Measurements from ENCODE around the gene ZNF324. TPM values are rescaled to one million over a fixed set of nuclear protein-coding genes. Genes with fewer than 3 reads are reported as not detected.

The ZNF324 gene
- polyA plus RNA-seq, 1 donor (not counting 4 experiments of a cell fraction or from before 2014, with no cell fraction given), result 5.0 TPM

- H3K4me2 ChIP-seq (ENCODE audit: control insufficient read depth, extremely low read depth, insufficient read depth, low read depth, low read length), result peak overlapping the region; percentile 94
- peak overlapping the region; percentile 78 for H2AFZ ChIP-seq (ENCODE audit: control insufficient read depth, low read length)
- dilution Hi-C loops (cut with MboI; ENCODE audit: extremely low pct_ligation_motif_present, low sequenced_read_pairs), result no loop called here
- peaks cover 5 to 12% of the 10 kb centered on the region in 2 experiments for H3K36me3 ChIP-seq (ENCODE audit: control insufficient read depth in 2 of 2, extremely low read depth in 1 of 2, insufficient read depth in 2 of 2, low read length in 2 of 2)
- H3K27ac ChIP-seq (ENCODE audit: control insufficient read depth, insufficient read depth, low read length), result peak overlapping the region; percentile 85
- no peaks in the 10 kb centered on the region for H3K9me3 ChIP-seq (ENCODE audit: control insufficient read depth, low read depth, low read length)
- H3K9ac ChIP-seq (ENCODE audit: control insufficient read depth, extremely low read depth, insufficient read depth, low read length), result peak overlapping the region; percentile 91
- H3K27me3 ChIP-seq (ENCODE audit: control insufficient read depth, extremely low read depth, insufficient read depth, low read length), result no peaks in the 10 kb centered on the region
- DNase-seq (ENCODE audit: low read depth, low spot score), result no peak
- peak overlapping the region; percentile 74 to 87 (median 85) for H3K4me3 ChIP-seq (ENCODE audit: control insufficient read depth in 2 of 3, extremely low read depth in 1 of 3, insufficient read depth in 2 of 3, low read depth in 1 of 3, low read length in 3 of 3)
- H3K9me1 ChIP-seq (ENCODE audit: control insufficient read depth, extremely low read depth, insufficient read depth, low read length), result no peaks in the 10 kb centered on the region
- no peaks in the 10 kb centered on the region for H4K20me1 ChIP-seq (ENCODE audit: control insufficient read depth, extremely low read depth, insufficient read depth, low read length)
- H3K79me2 ChIP-seq (ENCODE audit: control insufficient read depth, insufficient read depth, low read length), result peaks cover 47% of the 10 kb centered on the region
- TF ChIP-seq EZH2 (IDR thresholded peaks at IDR 0.05; ENCODE audit: low read length), result no peak
- peak; percentile 72 to 75 (median 75) for TF ChIP-seq CTCF (optimal IDR thresholded peaks at IDR 0.05 in 1 of 3, IDR thresholded peaks at IDR 0.05 in 1 of 3, conservative IDR thresholded peaks at IDR 0.05 in 1 of 3; ENCODE audit: extremely low read depth in 1 of 3, insufficient read depth in 2 of 3, low read length in 3 of 3)
- peaks cover 20% of the 10 kb centered on the region for H3K4me1 ChIP-seq (ENCODE audit: control insufficient read depth, extremely low read depth, insufficient read depth, low read length)
- FAIRE-seq, result no peak
These were observed 52.1 kb downstream of the ZNF324 start for GRCh38 chr19:58519087-58519354.

GRCh38 chr19:58519355-58520256 is 52.7 kb downstream of the ZNF324 start, which contains the start of gene ZBTB45:
Gene ZBTB45 (minus strand): TSS chr19:58519810. CDS start chr19:58517673, 2,137 bp downstream.
- peak; percentile 83 for DNase-seq (ENCODE audit: low read depth, low spot score)
- H3K27me3 ChIP-seq (ENCODE audit: control insufficient read depth, extremely low read depth, insufficient read depth, low read length), result no peaks in the 10 kb centered on the region
- TF ChIP-seq EZH2 (IDR thresholded peaks at IDR 0.05; ENCODE audit: low read length) (no peak), CTCF (optimal IDR thresholded peaks at IDR 0.05 in 1 of 3, IDR thresholded peaks at IDR 0.05 in 1 of 3, conservative IDR thresholded peaks at IDR 0.05 in 1 of 3; ENCODE audit: extremely low read depth in 1 of 3, insufficient read depth in 2 of 3, low read length in 3 of 3) (peak; percentile 66 to 92 (median 86))
- H3K4me2 ChIP-seq (ENCODE audit: control insufficient read depth, extremely low read depth, insufficient read depth, low read depth, low read length), result peak within 1 kb of the TSS; percentile 94
- H3K27ac ChIP-seq (ENCODE audit: control insufficient read depth, insufficient read depth, low read length), result peak within 1 kb of the TSS; percentile 85
- peak within 1 kb of the TSS; percentile 74 to 87 (median 85) for H3K4me3 ChIP-seq (ENCODE audit: control insufficient read depth in 2 of 3, extremely low read depth in 1 of 3, insufficient read depth in 2 of 3, low read depth in 1 of 3, low read length in 3 of 3)
- H2AFZ ChIP-seq (ENCODE audit: control insufficient read depth, low read length), result peak within 1 kb of the TSS; percentile 93
- H3K36me3 ChIP-seq (ENCODE audit: control insufficient read depth in 2 of 2, extremely low read depth in 1 of 2, insufficient read depth in 2 of 2, low read length in 2 of 2), result peaks cover 5 to 12% of the 10 kb centered on the region in 2 experiments
- peaks cover 16% of the 10 kb centered on the region for H3K4me1 ChIP-seq (ENCODE audit: control insufficient read depth, extremely low read depth, insufficient read depth, low read length)
- dilution Hi-C loops (cut with MboI; ENCODE audit: extremely low pct_ligation_motif_present, low sequenced_read_pairs), result no loop called here
- H3K79me2 ChIP-seq (ENCODE audit: control insufficient read depth, insufficient read depth, low read length), result peaks cover 43% of the 10 kb centered on the region
- H4K20me1 ChIP-seq (ENCODE audit: control insufficient read depth, extremely low read depth, insufficient read depth, low read length), result no peaks in the 10 kb centered on the region
- FAIRE-seq, result peak; percentile 41
- no peaks in the 10 kb centered on the region for H3K9me1 ChIP-seq (ENCODE audit: control insufficient read depth, extremely low read depth, insufficient read depth, low read length)
- H3K9me3 ChIP-seq (ENCODE audit: control insufficient read depth, low read depth, low read length), result no peaks in the 10 kb centered on the region
- H3K9ac ChIP-seq (ENCODE audit: control insufficient read depth, extremely low read depth, insufficient read depth, low read length), result peak within 1 kb of the TSS; percentile 91
